ENCODE data around the gene CENPS.
"Not testable (repeated sequence)": the region's sequence is repeated elsewhere in the genome, so short reads cannot be mapped to it uniquely, and the experiment has no call there.

Gene CENPS

DNA sequence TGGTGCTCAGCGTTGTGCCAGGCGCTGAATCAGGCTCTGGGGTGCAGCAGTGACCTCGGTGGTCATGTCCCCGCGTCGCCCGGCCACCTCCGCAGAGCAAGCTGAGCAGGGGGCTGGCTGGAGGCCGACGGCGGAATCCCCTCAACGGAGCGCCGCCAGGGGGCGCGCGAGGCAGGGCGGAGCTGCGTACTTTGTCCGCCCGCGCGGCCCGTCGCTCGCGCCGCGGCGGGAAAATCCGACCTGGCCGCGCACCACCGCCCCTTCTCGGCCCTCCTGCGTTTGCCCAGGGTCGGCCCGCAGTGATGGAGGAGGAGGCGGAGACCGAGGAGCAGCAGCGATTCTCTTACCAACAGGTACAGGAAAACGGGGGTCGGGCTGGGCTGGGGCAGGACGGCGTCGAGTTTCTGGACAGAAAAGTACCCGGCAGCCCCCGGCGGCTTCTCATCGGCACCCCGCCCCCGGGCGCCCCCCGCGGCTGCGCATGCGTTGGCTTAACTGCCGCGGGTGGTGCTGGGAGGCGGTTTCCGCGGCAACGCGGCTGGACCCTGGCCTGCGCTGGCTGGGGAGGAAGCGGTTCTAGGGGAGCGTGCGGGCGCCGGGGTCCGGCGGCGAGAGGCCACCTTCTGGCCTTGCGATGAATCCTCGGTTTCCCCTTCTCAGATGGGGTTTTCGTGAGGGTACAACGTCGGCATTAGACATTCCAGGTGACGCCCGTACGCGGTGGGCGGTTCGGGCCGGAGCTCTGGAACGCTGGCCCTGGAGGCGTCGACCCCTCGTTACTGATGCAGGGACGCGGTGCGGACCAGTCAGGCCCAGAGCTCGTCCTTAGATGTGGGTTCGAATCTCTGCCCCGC lies at the start of gene CENPS:
Gene CENPS, plus strand, starts transcription at position 218 of the 854 bp plus-strand sequence. Its CDS starts 85 bp downstream, at position 303.
- DNase-seq = peak; percentile 98

- DNase-seq = no peak
Measured at GRCh38 chr1:10380594-10381275, 49.5 kb upstream of the CENPS start.

- DNase-seq = no peak
Measured at GRCh38 chr1:10383630-10384029, 46.6 kb upstream of the CENPS start.

- DNase-seq = no peak
Measured at GRCh38 chr1:10384219-10384618, 46.0 kb upstream of the CENPS start.

DNA sequence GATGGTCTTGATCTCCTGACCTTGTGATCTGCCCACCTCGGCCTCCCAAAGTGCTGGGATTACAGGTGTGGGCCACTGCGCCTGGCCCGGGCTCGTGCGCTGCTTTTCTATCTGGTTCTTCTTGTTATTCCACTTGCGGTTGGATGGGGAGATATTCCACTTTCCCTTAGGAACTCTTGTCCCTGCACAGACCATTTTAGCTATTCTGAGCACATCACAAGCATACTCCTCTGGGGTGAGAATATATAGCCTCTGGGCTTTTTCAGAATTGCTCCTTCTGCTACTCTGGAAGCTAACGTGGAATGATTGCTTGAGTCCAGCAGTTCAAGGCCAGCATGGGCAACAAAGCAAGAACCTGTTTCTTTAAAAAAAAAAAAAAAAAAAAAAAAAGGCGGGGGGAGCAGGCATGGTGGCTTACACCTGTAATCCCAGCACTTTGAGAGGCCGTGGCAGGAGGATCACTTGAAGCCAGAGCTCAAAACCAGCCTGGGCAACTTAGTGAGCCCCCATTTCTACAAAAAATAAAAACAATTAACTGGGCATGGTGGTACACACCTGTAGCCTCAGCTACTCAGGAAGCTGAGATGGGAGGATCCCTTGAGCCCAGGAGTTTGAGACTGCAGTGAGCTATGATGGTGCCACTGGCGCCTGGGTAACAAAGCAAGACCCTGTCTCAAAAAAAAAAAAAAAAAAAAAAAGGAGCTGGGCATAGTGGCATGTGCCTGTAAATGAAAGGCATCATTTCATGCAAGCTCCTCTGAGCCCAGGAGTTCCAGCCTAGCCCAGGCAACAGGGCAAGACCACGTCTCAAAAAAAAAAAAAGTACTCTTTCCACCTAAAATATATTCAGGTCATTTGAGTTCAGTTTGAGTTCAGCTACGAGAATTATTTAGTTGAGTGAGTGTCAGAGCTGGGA lies 43.2 kb upstream of the CENPS start:
- DNase-seq = no peak

DNA sequence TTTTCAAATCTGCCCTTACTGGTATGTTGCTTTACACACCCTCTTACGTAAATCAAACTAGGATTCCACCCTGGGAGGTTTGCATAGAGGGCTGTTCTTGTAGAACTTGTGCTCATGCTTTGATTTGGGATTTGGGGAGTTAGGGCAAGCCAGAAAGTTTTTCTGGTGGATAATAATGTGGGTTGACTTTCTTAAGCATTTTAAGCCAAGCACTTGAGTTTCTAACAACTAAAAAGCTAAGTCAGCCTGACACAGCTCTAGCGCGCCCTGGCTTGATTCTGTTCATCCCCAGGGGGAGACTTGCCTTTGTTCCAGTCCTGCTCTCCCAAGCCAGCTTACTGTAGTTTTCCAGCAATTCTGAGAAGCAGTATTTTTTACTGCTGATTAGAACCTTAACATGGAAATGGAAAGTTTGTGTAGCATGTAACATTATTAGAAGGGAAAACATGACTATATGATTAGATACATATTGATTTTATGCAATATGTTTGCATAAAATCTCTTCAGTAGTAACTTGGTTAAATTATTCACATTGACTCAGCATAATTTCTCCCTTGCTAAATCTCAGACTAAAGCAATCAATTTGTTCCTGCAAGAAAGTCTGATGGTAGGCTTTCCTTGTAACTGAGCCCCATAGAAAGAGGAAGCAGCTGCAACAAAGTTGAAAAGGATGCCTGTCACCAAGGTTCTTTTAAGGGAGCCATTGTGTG lies 42.4 kb upstream of the CENPS start:
- DNase-seq = no peak

GRCh38 chr1:10388387-10388715 lies 41.9 kb upstream of the CENPS start:
- no peak for DNase-seq

DNA sequence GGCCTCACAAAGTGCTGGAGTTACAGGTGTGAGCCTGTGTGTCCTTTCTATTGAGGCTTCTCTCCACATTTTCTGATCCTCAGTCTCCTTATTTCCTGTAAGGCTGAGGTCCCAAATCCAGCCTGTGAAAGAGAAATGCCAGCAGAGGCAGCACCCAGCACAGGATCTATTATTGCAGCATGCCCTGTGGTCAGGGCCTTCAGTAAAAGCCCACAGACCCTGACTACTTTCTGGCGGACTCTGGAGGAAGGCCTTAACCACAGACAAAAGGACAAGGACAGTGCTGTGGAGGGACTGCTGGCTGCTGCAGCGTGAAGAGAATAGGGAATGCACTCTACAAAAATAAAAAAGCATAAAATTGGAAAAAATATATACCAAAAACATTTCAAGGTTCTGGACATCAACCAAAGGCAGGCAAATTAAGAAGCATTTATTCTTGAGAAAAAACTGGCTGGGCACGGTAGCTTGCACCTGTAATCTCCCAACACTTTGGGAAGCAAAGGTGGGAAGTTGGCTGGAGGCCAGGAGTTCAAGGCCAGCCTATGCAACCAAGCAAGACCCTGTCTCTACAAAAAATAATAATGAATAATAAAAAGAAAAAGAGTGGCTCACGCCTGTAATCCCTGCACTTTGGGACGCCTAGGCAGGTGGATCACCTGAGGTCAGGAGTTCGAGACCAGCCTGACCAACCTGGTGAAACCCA lies 40.8 kb upstream of the CENPS start:
- no peak for DNase-seq

DNA sequence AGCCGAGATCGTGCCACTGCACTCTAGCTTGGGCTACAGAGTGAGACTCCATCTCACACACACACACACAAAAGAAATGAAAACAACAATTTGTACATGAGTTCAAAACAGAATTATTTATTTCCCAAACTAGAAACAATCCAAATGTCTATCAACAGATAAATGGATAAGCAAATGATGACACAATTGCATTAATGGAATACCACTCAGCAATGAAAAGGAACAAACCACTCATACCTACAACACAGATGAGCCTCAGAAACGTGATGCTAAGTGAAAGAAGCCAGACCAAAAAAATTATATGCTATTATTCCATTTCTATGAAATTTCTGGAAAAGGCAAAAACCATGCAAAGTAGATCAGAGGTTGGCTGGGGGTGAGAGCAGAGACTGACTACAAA lies 33.4 kb upstream of the CENPS start:
- no peak for DNase-seq

GRCh38 chr1:10398278-10398733 lies 31.9 kb upstream of the CENPS start:
- DNase-seq = no peak

DNA sequence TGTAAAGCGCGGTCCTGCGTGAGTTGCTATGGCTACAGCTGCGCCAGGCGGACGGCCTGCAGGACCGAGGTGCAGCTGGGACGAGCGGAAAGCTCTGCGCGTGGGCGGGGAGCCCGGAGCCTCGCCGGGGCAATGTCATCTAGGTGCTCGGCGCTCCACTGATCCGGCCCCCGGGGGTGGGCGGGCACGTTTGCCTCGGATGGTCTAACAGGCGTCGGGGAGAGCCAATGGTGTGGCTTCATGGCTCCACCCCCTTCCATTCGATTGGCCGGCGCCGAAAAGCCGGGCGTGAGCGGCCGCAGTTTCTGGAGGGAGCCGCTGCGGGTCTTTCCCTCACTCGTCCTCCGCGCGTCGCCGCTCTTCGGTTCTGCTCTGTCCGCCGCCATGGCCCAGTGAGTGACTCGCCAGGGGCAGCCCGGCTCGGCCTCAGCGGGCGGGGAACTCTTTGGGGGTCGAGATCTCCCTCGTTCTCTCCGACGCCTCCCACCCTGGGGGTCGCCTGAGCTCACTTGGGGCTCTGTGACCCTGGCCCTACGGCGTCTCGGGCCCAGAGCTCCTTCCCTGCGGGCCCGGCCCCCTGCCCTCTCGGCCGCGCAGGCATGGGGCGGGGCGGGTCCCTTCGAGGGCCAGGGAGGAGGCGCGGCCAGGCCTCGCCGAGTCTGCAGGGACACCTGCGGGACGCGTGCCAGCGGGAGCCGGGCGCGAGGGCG lies 31.3 kb upstream of the CENPS start, which contains the start of gene PGD:
Gene PGD, plus strand, starts transcription at position 331 of the 710 bp plus-strand sequence. Its CDS starts 54 bp downstream, at position 385.
- DNase-seq = peak; percentile 98

DNA sequence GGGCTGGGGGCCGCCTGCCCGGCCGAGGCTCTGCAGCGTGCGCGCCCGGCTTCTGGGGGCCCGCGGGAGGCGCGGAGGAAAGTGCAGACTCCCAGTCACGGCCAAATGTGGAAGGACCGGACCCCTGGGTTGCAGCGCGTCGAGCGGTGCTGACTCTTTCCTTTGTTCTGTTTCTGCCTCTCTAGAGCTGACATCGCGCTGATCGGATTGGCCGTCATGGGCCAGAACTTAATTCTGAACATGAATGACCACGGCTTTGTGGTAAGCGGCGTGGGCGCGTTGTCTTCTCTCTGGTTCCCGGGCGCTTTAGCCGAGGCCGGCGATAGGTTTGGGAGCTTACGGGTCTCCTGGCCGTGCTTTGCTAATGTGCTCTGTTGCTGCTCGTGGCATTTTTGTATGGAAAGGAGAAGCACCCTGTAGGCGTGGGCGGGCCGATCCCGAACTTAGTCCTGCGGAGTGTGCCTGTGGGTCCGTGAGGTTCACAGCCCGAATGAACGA lies 30.7 kb upstream of the CENPS start:
- peak; percentile 62 for DNase-seq

DNA sequence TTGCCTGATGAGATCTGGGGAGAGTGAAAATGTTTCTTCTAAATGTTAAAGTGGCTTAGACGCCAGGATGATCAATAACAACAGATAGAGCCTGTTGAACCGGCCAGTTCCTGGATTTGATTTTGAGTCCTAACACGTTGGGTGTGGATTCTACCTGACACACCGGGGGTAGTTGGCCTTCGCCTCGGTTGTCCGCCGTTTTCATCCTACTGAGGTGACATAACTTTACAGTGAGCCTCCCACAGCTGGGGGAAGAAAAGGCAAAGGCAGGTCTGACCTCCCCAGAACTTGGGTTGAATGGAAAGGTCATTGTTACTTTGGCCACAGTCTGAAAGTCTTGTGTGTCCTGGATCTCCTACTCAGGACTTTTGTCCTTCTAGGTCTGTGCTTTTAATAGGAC lies 30.2 kb upstream of the CENPS start:
- DNase-seq = no peak

- no peak for DNase-seq
Measured at GRCh38 chr1:10401281-10401680, 29.0 kb upstream of the CENPS start.

GRCh38 chr1:10402729-10403274 lies 27.4 kb upstream of the CENPS start:
- no peak for DNase-seq

- DNase-seq = no peak
Measured at GRCh38 chr1:10407201-10407600, 23.0 kb upstream of the CENPS start.

DNA sequence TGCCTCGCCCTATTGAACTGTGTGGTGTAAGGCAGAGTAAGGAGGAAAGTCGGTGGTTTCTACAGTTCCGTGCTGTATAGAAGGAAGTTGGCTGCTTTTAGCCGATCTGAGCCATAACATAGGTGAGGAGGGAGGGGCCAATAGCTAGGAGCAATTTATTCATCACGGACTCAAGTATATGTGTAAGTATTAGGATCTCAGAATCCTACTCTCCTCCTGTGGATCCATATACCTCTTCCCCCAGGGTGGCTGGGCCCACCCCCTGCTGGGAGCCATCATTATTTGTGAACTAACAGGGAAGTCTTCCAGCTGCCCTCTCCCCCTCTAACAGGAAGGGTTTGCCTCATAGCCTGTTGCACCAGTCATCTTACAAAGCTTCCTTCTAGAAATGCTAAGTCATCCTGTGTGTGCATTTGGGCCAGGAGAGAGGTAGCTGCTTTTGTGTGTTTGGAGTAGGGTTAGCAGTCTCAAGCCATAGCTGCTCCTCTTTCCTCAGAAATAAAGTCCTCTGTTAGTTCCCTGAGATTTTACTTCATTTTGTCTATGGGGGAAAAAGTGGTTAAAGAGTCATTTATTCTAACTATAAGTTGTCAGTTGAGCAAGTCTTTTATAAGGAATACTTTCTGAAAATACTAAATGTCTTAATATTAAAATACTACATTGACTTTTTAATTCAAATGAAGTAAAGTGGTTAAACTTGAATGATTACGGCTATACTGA lies 14.9 kb upstream of the CENPS start:
- no peak for DNase-seq

GRCh38 chr1:10415967-10416366 lies 14.3 kb upstream of the CENPS start:
- DNase-seq = not testable (repeated sequence)

GRCh38 chr1:10418741-10419140 lies 11.5 kb upstream of the CENPS start:
- DNase-seq = not testable (repeated sequence)

DNA sequence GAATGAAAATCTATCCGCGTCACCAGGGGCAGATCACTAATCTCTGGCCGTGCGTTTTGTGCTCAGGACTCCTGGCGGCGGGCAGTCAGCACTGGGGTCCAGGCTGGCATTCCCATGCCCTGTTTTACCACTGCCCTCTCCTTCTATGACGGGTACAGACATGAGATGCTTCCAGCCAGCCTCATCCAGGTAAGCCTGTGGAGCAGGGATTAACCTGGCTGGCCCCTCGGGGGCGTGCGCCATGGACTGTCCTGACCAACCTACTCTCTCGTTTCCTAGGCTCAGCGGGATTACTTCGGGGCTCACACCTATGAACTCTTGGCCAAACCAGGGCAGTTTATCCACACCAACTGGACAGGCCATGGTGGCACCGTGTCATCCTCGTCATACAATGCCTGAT lies 10.9 kb upstream of the CENPS start:
- no peak for DNase-seq

All from activated CD8-positive, alpha-beta memory T cell treated with anti-CD3 and anti-CD28 coated beads, Interleukin-2, amount 50 U/mL, for 48 hours (primary cell).